NOMO-1 treated with dmso at 0.1 percent for 144 hours (cell line): ENCODE results near the gene LRRC26.
A peak's percentile ranks its signal among the peaks of the same experiment; 100 is the strongest.

Experiments used
- DNase-seq: peaks from one replicate; lab custom pipeline; 2025; ENCODE audit not compliant: unreplicated experiment; lab: John Stamatoyannopoulos, UW

Gene LRRC26

GRCh38 chr9:137199411-137200121 is 29.7 kb upstream of the LRRC26 start:
- DNase-seq: no peak

GRCh38 chr9:137198902-137199283 is 29.0 kb upstream of the LRRC26 start:
- no peak for DNase-seq

GRCh38 chr9:137198051-137198901 is 28.4 kb upstream of the LRRC26 start:
- DNase-seq: no peak

- DNase-seq: no peak
Measured at GRCh38 chr9:137195525-137196220, 25.8 kb upstream of the LRRC26 start.

- no peak for DNase-seq
Measured at GRCh38 chr9:137194909-137195308, 25.1 kb upstream of the LRRC26 start.

GRCh38 chr9:137194388-137194787 is 24.5 kb upstream of the LRRC26 start:
- no peak for DNase-seq

GRCh38 chr9:137193771-137194170 is 23.9 kb upstream of the LRRC26 start:
- no peak for DNase-seq

GRCh38 chr9:137192859-137193258 is 23.0 kb upstream of the LRRC26 start:
- no peak for DNase-seq

GRCh38 chr9:137192448-137192780 is 22.6 kb upstream of the LRRC26 start:
- no peak for DNase-seq

- no peak for DNase-seq
Measured at GRCh38 chr9:137191691-137192447, 22.0 kb upstream of the LRRC26 start.

- no peak for DNase-seq
Measured at GRCh38 chr9:137191245-137191644, 21.4 kb upstream of the LRRC26 start.

- no peak for DNase-seq
Measured at GRCh38 chr9:137190315-137190856, 20.5 kb upstream of the LRRC26 start.

GRCh38 chr9:137189297-137190295 is 19.7 kb upstream of the LRRC26 start:
- no peak for DNase-seq

- peak; percentile 93 for DNase-seq
Measured at GRCh38 chr9:137188490-137189296, 18.8 kb upstream of the LRRC26 start, which contains the start of the genes ANAPC2 and SSNA1. Gene ANAPC2 (minus strand): TSS chr9:137188560. CDS start chr9:137188532, 28 bp downstream. Gene SSNA1 (plus strand): TSS chr9:137188676. CDS start chr9:137188727, 51 bp downstream.

- no peak for DNase-seq
Measured at GRCh38 chr9:137188086-137188489, 18.2 kb upstream of the LRRC26 start.

- no peak for DNase-seq
Measured at GRCh38 chr9:137187386-137187785, 17.5 kb upstream of the LRRC26 start.

- DNase-seq: no peak
Measured at GRCh38 chr9:137186385-137186784, 16.5 kb upstream of the LRRC26 start.

- DNase-seq: no peak
Measured at GRCh38 chr9:137185921-137186320, 16.1 kb upstream of the LRRC26 start.
